ENCODE measurements around the gene HIRA. TPM values are rescaled to one million over a fixed set of nuclear protein-coding genes. Genes with fewer than 3 reads are reported as not detected.
A peak's percentile ranks its signal among the peaks of the same experiment; 100 is the strongest.

The HIRA gene
- polyA plus RNA-seq, 1 experiment, result 17.1 TPM

- Histone ChIP-seq H3K27ac (ENCODE audit: low read depth, low read length) (no peak overlapping the region), H3K27me3 (ENCODE audit: control insufficient read depth, insufficient read depth, low read length) (peaks cover 4% of the 10 kb centered on the region), H3K9me3 (ENCODE audit: control insufficient read depth, insufficient read depth, low read length) (no peaks in the 10 kb centered on the region), H3K4me3 (ENCODE audit: low read depth, low read length) (no peak overlapping the region)
- ChIA-PET CTCF (interaction anchor here (0.6 to 1.1 kb wide), 2 partner anchors 334 to 335 kb away, joined by 3 read pairs; no protein-coding TSS in a partner anchor), POLR2A (no interaction called here)
- no peak for DNase-seq (ENCODE audit: low read depth, low spot score)
- no peak for TF ChIP-seq CTCF (IDR thresholded peaks at IDR 0.05; ENCODE audit: low read depth, low read length)
These were observed 135.8 kb downstream of the HIRA start for GRCh38 chr22:19295733-19296132.

GRCh38 chr22:19292458-19293230 lies 138.9 kb downstream of the HIRA start:
- TF ChIP-seq CTCF (IDR thresholded peaks at IDR 0.05; ENCODE audit: low read depth, low read length), result no peak
- Histone ChIP-seq H3K4me3 (ENCODE audit: low read depth, low read length) (peak overlapping the region; percentile 81), H3K9me3 (ENCODE audit: control insufficient read depth, insufficient read depth, low read length) (no peaks in the 10 kb centered on the region), H3K27me3 (ENCODE audit: control insufficient read depth, insufficient read depth, low read length) (peaks cover 4% of the 10 kb centered on the region), H3K27ac (ENCODE audit: low read depth, low read length) (no peak overlapping the region)
- POLR2A ChIA-PET, result interaction anchor here (0.6 kb wide), 1 partner anchor 97 kb away, joined by 3 read pairs; no protein-coding TSS in a partner anchor
- no peak for DNase-seq (ENCODE audit: low read depth, low spot score)
- CTCF ChIA-PET, result no interaction called here

GRCh38 chr22:19291580-19292457 lies 139.7 kb downstream of the HIRA start, which contains the start of gene CLTCL1:
Gene CLTCL1, minus strand, starts transcription at chr22:19291719. Its CDS starts 78 bp downstream, at chr22:19291641.
- Histone ChIP-seq H3K27me3 (ENCODE audit: control insufficient read depth, insufficient read depth, low read length) (peaks cover 4% of the 10 kb centered on the region), H3K27ac (ENCODE audit: low read depth, low read length) (no peak within 1 kb of the TSS), H3K9me3 (ENCODE audit: control insufficient read depth, insufficient read depth, low read length) (no peaks in the 10 kb centered on the region), H3K4me3 (ENCODE audit: low read depth, low read length) (peak within 1 kb of the TSS; percentile 81)
- no peak for TF ChIP-seq CTCF (IDR thresholded peaks at IDR 0.05; ENCODE audit: low read depth, low read length)
- ChIA-PET CTCF (interaction anchor here (0.6 to 1.2 kb wide), 4 partner anchors 9 to 158 kb away, joined by 3 to 4 read pairs (median 3); no protein-coding TSS in a partner anchor), POLR2A (interaction anchor here (0.6 to 1.5 kb wide), 2 partner anchors 96 to 113 kb away, joined by 3 to 6 read pairs; partner anchors contain the start of gene SLC25A1)
- DNase-seq (ENCODE audit: low read depth, low spot score), result peak; percentile 33

- no peak overlapping the region for H3K27ac ChIP-seq (ENCODE audit: low read depth, low read length)
- TF ChIP-seq CTCF (IDR thresholded peaks at IDR 0.05; ENCODE audit: low read depth, low read length), result 0 out of 2 replicates have a peak, but pooled peaks have one; percentile 1
- ChIA-PET POLR2A (interaction anchor here (1.5 kb wide), 1 partner anchor 113 kb away, joined by 6 read pairs; the partner anchor contains the start of gene SLC25A1), CTCF (interaction anchor here (0.6 to 1.2 kb wide), 2 partner anchors 9 to 31 kb away, joined by 3 to 4 read pairs; no protein-coding TSS in a partner anchor)
- H3K27me3 ChIP-seq (ENCODE audit: control insufficient read depth, insufficient read depth, low read length), result no peaks in the 10 kb centered on the region
- no peak for DNase-seq (ENCODE audit: low read depth, low spot score)
- no peaks in the 10 kb centered on the region for H3K9me3 ChIP-seq (ENCODE audit: control insufficient read depth, insufficient read depth, low read length)
- peak overlapping the region; percentile 71 for H3K4me3 ChIP-seq (ENCODE audit: low read depth, low read length)
These were observed 140.3 kb downstream of the HIRA start for GRCh38 chr22:19291218-19291579.
